ENCODE data around the gene MACROD1.
A peak's percentile ranks its signal among the peaks of the same experiment; 100 is the strongest.
"Not testable (repeated sequence)": the region's sequence is repeated elsewhere in the genome, so short reads cannot be mapped to it uniquely, and the experiment has no call there.

The MACROD1 gene

DNA sequence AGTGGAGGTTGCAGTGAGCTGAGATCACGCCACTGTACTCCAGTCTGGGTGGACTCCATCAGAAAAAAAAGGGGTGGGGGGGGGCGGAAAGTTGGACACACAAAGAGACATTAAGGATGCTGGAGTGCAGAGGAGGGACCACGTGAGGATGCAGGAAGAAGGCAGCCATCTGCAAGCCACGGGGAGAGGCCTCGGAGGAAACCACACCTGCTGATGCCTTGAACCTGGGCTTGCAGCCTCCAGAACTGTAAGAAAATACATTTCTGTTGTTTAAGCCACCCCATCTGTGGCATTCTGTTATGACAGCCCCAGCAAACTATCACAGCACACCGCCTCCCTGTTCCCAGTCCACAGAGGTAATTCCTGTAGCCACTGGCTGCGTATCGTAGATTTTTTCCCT lies 10.8 kb upstream of the MACROD1 start:
- FAIRE-seq (no peak), DNase-seq (ENCODE audit: insufficient read length, low spot score) (no peak)

DNA sequence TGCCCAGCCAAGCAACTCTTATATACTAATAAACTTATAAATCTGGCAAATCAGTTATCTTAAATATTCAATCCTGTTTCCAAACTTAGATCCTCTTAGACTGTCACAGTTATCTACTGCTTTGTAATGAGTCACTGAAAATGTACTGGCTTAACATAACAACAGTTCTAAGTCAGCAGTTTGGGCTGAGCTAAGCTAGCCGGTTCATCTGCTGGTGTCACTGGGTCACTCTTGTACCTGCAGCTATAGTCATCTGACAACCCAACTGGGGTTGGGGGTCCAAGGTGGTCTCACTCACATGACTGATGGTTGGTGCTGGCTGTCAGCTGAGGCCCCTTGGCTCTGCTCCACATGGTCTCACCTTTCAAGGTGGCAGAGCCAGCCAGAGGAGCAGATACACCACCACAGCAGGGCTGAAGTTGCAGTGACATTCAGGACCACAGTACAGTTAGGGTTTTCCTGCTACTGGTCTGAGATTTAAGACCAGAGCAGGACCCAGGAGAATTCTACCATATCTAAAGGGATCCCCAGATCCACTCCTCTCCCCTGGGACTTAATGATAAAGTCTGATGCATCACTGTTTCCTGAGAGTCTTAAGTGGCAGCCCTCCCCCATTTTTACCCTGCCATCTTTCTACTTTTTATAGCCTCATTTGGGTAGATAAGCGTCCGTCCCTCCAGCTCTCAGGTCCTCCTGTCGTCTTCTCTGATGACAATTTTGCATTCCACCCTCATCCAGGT lies 7.9 kb upstream of the MACROD1 start:
- no peak for TF ChIP-seq POU2F2 (IDR thresholded peaks at IDR 0.05; ENCODE audit: low read depth, low read length)
- no peak for TF ChIP-seq TAF1 (IDR thresholded peaks at IDR 0.05; ENCODE audit: low read depth, low read length)
- no peak for TF ChIP-seq POLR2A (IDR thresholded peaks at IDR 0.05; ENCODE audit: low read depth, low read length)
- no peak for TF ChIP-seq POLR2AphosphoS5 (IDR thresholded peaks at IDR 0.05; ENCODE audit: low read depth, low read length)
- no peak for TF ChIP-seq SPI1 (IDR thresholded peaks at IDR 0.05; ENCODE audit: low read depth, low read length)
- TF ChIP-seq PAX5 (IDR thresholded peaks at IDR 0.05; ENCODE audit: insufficient read depth, low read length, severe bottlenecking) = no peak
- FAIRE-seq = no peak
- DNase-seq (ENCODE audit: insufficient read length, low spot score) = no peak

More for the DNA sequence above, 10.8 kb upstream of the MACROD1 start:
- no peak for TF ChIP-seq TAF1 (IDR thresholded peaks at IDR 0.05; ENCODE audit: low read depth, low read length)
- TF ChIP-seq POU2F2 (IDR thresholded peaks at IDR 0.05; ENCODE audit: low read depth, low read length) = no peak
- TF ChIP-seq POLR2AphosphoS5 (IDR thresholded peaks at IDR 0.05; ENCODE audit: low read depth, low read length) = no peak
- TF ChIP-seq POLR2A (IDR thresholded peaks at IDR 0.05; ENCODE audit: low read depth, low read length) = no peak
- TF ChIP-seq SPI1 (IDR thresholded peaks at IDR 0.05; ENCODE audit: low read depth, low read length) = no peak
- TF ChIP-seq PAX5 (IDR thresholded peaks at IDR 0.05; ENCODE audit: insufficient read depth, low read length, severe bottlenecking) = no peak

DNA sequence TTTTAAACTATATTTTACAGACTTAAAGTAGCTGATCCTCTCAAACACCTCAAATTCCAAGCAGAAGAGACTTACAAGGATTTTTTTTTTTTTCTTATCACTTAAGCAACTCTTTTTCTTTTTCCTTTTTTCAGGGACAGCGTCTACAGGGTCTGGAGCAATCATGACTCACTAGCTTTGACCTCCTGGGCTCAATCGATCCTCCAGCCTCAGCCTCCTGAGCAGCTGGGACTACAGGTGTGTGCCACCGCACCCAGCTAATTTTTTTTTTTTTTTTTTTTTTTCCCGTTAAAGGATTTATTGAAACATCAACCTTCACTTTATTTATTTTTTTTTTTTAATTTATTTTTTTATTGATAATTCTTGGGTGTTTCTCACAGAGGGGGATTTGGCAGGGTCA lies 4.5 kb upstream of the MACROD1 start:
- TF ChIP-seq POLR2A (IDR thresholded peaks at IDR 0.05; ENCODE audit: low read depth, low read length) = no peak
- TF ChIP-seq POLR2AphosphoS5 (IDR thresholded peaks at IDR 0.05; ENCODE audit: low read depth, low read length) = no peak
- no peak for TF ChIP-seq SPI1 (IDR thresholded peaks at IDR 0.05; ENCODE audit: low read depth, low read length)
- no peak for TF ChIP-seq PAX5 (IDR thresholded peaks at IDR 0.05; ENCODE audit: insufficient read depth, low read length, severe bottlenecking)
- no peak for TF ChIP-seq TAF1 (IDR thresholded peaks at IDR 0.05; ENCODE audit: low read depth, low read length)
- TF ChIP-seq POU2F2 (IDR thresholded peaks at IDR 0.05; ENCODE audit: low read depth, low read length) = no peak
- DNase-seq (ENCODE audit: insufficient read length, low spot score) (no peak), FAIRE-seq (no peak)

DNA sequence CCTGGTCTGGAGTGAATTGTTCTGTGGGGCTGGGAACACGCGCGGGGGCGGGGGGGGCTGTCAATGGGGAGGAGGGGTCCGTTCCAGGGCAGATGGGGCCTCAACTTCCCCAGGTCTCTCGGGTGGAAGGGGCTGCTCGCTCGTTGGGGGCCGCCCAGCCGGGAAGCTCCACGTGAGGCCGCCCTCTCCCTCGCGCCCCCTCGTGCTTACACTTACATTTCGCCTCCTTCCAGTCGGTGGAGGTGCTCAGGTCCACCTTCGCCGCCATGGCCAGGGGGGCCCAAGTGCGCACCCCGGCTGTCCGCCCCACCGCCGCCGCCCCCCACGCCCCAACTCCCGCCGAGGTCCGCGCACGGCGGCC lies 452 bp downstream of the MACROD1 start:
- no peak for FAIRE-seq

DNA sequence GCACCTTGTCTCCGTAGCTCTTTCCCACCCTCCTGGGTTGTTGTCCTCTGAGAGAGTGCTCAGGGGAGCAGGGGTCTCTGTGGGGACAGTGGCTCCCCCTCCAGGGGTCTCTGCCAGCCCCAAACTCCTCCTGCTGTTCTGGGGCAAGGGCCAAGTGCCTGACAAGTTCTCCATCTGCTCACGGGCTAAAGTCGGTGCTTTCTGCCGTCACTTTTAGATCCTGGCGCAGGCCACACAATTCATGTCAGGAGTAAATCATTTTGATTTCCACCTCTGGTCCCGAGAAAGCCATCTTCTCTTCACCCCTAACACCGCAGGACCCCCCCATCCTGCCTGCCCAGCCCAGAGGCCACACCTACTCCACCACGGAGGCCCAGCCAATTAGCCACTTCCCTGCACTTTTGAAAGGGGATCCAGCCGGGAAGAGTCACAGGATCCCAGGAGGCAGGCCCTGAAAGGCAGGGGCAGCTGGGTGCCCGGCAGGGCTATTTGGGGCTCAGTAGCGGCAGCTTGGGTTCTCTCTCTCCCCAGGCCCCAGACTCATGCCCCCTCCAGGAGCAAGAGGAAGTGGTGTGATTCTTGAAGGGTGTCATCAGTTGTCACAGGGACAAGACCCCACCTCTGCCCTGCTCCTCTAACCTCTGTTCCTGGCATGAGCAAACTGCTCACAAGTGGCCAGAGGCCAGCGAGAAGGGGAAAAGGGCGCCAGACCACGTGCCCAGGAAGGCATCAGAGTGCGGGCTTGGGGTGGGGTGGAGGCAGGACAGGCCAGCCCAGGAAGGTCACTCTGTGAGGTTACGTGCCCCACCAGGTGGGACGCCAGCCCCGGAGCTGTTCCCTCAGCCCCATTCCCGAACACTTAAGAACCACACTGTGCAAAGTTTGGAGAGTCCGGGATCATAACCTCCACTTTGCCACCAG lies 1.3 kb downstream of the MACROD1 start:
- no peak for FAIRE-seq
- TF ChIP-seq PAX5 (IDR thresholded peaks at IDR 0.05; ENCODE audit: insufficient read depth, low read length, severe bottlenecking) (no peak), SPI1 (IDR thresholded peaks at IDR 0.05; ENCODE audit: low read depth, low read length) (peak; percentile 22; the same call in 1 of the 2 replicates), POLR2AphosphoS5 (IDR thresholded peaks at IDR 0.05; ENCODE audit: low read depth, low read length) (no peak)

More for the DNA sequence above, 452 bp downstream of the MACROD1 start:
- TF ChIP-seq PAX5 (IDR thresholded peaks at IDR 0.05; ENCODE audit: insufficient read depth, low read length, severe bottlenecking) = no peak
- TF ChIP-seq POLR2A (IDR thresholded peaks at IDR 0.05; ENCODE audit: low read depth, low read length) = no peak
- no peak for TF ChIP-seq POU2F2 (IDR thresholded peaks at IDR 0.05; ENCODE audit: low read depth, low read length)
- no peak for TF ChIP-seq TAF1 (IDR thresholded peaks at IDR 0.05; ENCODE audit: low read depth, low read length)
- no peak for TF ChIP-seq SPI1 (IDR thresholded peaks at IDR 0.05; ENCODE audit: low read depth, low read length)
- TF ChIP-seq POLR2AphosphoS5 (IDR thresholded peaks at IDR 0.05; ENCODE audit: low read depth, low read length) = no peak
- no peak for DNase-seq (ENCODE audit: insufficient read length, low spot score)

DNA sequence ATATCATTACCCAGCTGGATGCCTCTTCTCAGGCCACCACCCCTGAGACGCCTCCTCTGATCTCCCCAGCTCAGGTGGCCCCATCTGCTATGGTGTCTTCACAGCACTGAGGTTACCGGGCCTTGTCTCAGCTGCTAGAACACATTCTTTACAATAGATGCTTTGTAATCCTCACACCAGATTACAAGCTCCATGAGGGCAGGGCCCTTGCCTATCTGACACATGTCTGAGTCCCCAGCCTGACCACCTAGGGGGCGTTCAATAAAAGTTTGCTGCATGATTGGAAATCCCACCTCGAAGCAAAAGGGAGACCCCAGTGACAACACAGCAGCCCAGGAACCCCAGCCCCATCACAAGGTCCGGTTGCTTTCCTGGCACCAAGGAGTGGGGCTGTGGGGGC lies 2.0 kb downstream of the MACROD1 start:
- TF ChIP-seq POLR2A (IDR thresholded peaks at IDR 0.05; ENCODE audit: low read depth, low read length) (no peak), PAX5 (IDR thresholded peaks at IDR 0.05; ENCODE audit: insufficient read depth, low read length, severe bottlenecking) (no peak), SPI1 (IDR thresholded peaks at IDR 0.05; ENCODE audit: low read depth, low read length) (no peak), TAF1 (IDR thresholded peaks at IDR 0.05; ENCODE audit: low read depth, low read length) (no peak), POLR2AphosphoS5 (IDR thresholded peaks at IDR 0.05; ENCODE audit: low read depth, low read length) (no peak), POU2F2 (IDR thresholded peaks at IDR 0.05; ENCODE audit: low read depth, low read length) (no peak)
- DNase-seq (ENCODE audit: insufficient read length, low spot score) (no peak), FAIRE-seq (no peak)

More for the DNA sequence above, 1.3 kb downstream of the MACROD1 start:
- DNase-seq (ENCODE audit: insufficient read length, low spot score) = no peak

DNA sequence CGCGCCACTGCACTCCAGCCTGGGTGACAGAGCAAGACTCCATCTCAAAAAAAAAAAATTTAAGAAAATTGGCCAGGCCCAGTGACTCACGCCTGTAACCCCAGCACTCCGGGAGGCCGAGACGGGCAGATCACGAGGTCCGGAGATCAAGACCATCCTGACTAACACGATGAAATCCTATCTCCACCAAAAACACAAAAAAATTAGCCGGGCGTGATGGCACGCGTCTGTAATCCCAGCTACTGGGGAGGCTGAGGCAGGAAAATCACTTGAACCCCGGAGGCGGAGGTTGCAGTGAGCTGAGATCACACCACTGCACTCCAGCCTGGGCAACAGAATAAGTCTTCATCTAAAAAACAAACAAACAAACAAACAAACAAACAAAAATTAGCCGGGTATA lies 3.1 kb downstream of the MACROD1 start:
- not testable (repeated sequence) for FAIRE-seq

DNA sequence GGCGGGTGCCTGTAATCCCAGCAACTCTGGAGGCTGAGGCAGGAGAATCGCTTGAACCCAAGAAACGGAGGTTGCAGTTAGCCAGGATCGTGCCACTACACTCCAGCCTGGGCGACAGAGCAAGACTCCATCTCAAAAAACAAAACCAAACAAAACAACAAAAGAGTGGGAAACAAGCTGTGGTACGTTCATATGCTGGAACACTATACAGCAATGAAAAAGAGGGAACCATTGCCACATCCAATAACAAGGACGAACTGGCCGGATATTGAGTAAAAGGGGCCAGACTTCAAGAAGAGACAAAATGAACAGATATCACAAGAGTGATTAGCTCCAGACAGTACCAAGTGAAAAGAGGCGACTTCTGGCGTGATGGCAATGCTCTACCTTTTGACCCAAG lies 4.9 kb downstream of the MACROD1 start:
- no peak for DNase-seq (ENCODE audit: insufficient read length, low spot score)
- no peak for FAIRE-seq
- TF ChIP-seq SPI1 (IDR thresholded peaks at IDR 0.05; ENCODE audit: low read depth, low read length) = no peak
- no peak for TF ChIP-seq POLR2AphosphoS5 (IDR thresholded peaks at IDR 0.05; ENCODE audit: low read depth, low read length)
- no peak for TF ChIP-seq PAX5 (IDR thresholded peaks at IDR 0.05; ENCODE audit: insufficient read depth, low read length, severe bottlenecking)
- no peak for TF ChIP-seq POU2F2 (IDR thresholded peaks at IDR 0.05; ENCODE audit: low read depth, low read length)
- TF ChIP-seq TAF1 (IDR thresholded peaks at IDR 0.05; ENCODE audit: low read depth, low read length) = no peak
- no peak for TF ChIP-seq POLR2A (IDR thresholded peaks at IDR 0.05; ENCODE audit: low read depth, low read length)

More for the DNA sequence above, 3.1 kb downstream of the MACROD1 start:
- DNase-seq (ENCODE audit: insufficient read length, low spot score) = not testable (repeated sequence)

DNA sequence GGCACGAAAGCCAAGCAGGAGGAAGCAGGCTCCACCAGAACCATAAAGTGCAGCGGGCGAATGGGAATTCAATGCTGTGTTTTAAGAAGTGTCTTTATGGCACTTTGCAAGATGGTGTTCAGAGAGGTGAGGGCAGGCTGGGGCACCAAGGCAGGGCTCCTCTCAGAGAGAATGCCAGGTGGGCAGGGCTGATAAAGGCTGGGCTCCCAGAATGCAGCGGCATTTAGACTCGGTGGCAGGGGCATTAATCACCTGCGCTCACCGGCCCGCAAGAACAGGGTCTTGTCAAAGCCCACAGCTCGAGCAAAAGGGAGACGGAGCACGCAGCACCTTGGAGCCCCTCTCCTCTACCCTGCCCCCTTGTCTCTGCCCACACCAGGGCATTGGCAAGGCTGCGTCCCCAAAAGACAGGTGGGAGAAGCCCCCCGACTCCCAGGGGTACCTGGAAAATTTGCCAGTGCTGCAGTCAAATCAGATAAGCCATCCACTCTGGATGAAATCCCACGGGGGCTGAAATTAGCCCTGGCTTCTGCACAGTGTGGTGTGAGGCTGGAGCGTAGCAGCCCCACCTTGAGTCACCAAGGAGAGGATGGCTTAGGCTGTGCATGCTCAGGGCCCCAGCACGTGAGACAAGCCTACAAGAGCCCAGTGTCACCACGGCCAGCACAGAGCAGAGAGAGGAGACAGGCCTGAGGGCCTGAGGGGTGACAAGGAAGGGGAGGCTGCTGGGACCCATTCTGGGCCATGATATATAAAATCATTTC lies 8.1 kb downstream of the MACROD1 start:
- DNase-seq (ENCODE audit: insufficient read length, low spot score) (no peak), FAIRE-seq (no peak)
- TF ChIP-seq TAF1 (IDR thresholded peaks at IDR 0.05; ENCODE audit: low read depth, low read length) (no peak), PAX5 (IDR thresholded peaks at IDR 0.05; ENCODE audit: insufficient read depth, low read length, severe bottlenecking) (no peak), POLR2A (IDR thresholded peaks at IDR 0.05; ENCODE audit: low read depth, low read length) (no peak), POU2F2 (IDR thresholded peaks at IDR 0.05; ENCODE audit: low read depth, low read length) (no peak), POLR2AphosphoS5 (IDR thresholded peaks at IDR 0.05; ENCODE audit: low read depth, low read length) (no peak), SPI1 (IDR thresholded peaks at IDR 0.05; ENCODE audit: low read depth, low read length) (no peak)
